Thoracic aorta (tissue), 2 donors: ENCODE results near the gene OR1J2. TPM values are rescaled to one million over a fixed set of nuclear protein-coding genes. Genes with fewer than 3 reads are reported as not detected.

Source experiments
- ATAC-seq: fragments of 150-250 bp; one replicate; pipeline ENCODE4 v1.8.0; 2017; ENCODE audit warnings: low read depth; ENCODE audit not compliant: insufficient number of reproducible peaks, low FRiP score
- DNase-seq: peaks from one replicate; pipeline ENCODE4 v3.0.0-alpha.2; 2020; ENCODE audit warnings: low spot score
- H3K27ac ChIP-seq, 2 donors: fragments of 200-600 bp; sonication (generic); 1 replicate in 1 of 2; 2 replicates in 1 of 2; pipeline ENCODE4 v1.5.1; 2016; ENCODE audit warnings: mild to moderate bottlenecking in 2 of 2, moderate library complexity in 2 of 2
- H3K27me3 ChIP-seq: fragments of 200-600 bp; sonication (generic); replicated peaks from 2 replicates; pipeline ENCODE4 v1.6.0; 2016; ENCODE audit warnings: mild to moderate bottlenecking; ENCODE audit not compliant: insufficient read depth
- H3K36me3 ChIP-seq: fragments of 200-600 bp; sonication (generic); one replicate; pipeline ENCODE4 v1.5.1; 2016
- H3K4me1 ChIP-seq, 2 donors: fragments of 200-600 bp; sonication (generic); 1 replicate in 1 of 2; 2 replicates in 1 of 2; pipeline versions ENCODE4 v1.5.1 to v1.6.0; 2016; ENCODE audit warnings: low read depth in 2 of 2, mild to moderate bottlenecking in 1 of 2; ENCODE audit not compliant: control insufficient read depth in 1 of 2
- H3K4me3 ChIP-seq: fragments of 200-600 bp; sonication (generic); 2 replicates; pipeline ENCODE4 v1.5.1; 2016; ENCODE audit warnings: mild to moderate bottlenecking
- H3K9me3 ChIP-seq: fragments of 200-600 bp; sonication (generic); 2 replicates; pipeline ENCODE4 v1.5.1; 2016
- total RNA-seq, 2 donors: library from RNA; depleted of rRNA; stranded (reverse); fragments of >200 nt; gene quantifications; one replicate each; pipeline versions ENCODE4 v1.1.0 to v1.2.3, GENCODE V29; 2016
- TF ChIP-seq, protein P1 (sequence below): fragments of 200-600 bp; sonication (generic); IDR thresholded peaks from one replicate; pipeline ENCODE4 v1.5.1; 2019; ENCODE audit warnings: antibody characterized with exemption

The OR1J2 gene
- total RNA-seq, 2 donors from 2014 or later = 3.2 TPM; not detected in 1

DNA sequence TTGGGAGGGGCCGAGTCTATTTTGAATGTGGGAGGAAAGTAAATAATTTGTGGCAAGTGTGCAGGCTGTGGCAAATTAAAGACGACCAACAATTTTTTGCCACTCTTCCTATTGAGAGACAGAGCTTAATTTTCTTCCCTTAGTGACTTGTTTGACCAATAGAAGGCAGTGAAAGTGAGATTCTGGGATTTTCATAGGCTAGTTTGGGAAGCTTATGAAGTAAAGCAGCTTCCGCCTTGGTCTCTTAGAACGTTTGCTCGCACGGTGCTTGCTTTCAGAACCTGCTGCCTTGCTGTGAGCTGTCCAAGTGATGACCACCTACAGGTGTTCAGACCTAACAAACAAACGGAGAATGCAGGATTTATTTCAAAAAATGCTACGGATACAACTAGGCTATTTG is 35.6 kb downstream of the OR1J2 start:
- Histone ChIP-seq H3K4me1 (no peaks in the 10 kb centered on the region), H3K4me3 (no peak overlapping the region), H3K36me3 (no peaks in the 10 kb centered on the region), H3K27me3 (no peaks in the 10 kb centered on the region), H3K27ac (no peak overlapping the region), H3K9me3 (no peaks in the 10 kb centered on the region)
- no peak for DNase-seq
- ATAC-seq = no peak
- TF ChIP-seq, protein P1, sequence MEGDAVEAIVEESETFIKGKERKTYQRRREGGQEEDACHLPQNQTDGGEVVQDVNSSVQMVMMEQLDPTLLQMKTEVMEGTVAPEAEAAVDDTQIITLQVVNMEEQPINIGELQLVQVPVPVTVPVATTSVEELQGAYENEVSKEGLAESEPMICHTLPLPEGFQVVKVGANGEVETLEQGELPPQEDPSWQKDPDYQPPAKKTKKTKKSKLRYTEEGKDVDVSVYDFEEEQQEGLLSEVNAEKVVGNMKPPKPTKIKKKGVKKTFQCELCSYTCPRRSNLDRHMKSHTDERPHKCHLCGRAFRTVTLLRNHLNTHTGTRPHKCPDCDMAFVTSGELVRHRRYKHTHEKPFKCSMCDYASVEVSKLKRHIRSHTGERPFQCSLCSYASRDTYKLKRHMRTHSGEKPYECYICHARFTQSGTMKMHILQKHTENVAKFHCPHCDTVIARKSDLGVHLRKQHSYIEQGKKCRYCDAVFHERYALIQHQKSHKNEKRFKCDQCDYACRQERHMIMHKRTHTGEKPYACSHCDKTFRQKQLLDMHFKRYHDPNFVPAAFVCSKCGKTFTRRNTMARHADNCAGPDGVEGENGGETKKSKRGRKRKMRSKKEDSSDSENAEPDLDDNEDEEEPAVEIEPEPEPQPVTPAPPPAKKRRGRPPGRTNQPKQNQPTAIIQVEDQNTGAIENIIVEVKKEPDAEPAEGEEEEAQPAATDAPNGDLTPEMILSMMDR = no peak

DNA sequence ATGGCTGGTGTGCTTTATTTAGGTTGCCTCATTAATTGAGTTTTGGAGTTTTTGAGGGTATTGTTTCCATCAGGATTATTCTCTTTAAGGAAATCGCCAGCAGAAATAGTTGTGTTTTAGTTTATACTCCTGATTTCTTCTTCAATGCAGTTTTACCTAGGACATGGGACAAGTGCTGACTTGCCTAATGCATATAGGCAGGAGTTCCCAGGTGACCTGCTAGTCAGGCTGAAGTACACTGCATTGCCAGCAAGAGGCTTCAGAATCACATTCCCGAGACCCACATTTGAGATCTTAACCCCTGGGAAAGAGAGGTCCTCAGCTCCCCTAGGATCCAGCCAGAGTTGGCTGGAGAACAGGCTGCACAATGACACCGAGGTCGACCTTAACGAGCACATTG is 40.8 kb downstream of the OR1J2 start:
- Histone ChIP-seq H3K4me3 (no peak overlapping the region), H3K9me3 (no peaks in the 10 kb centered on the region), H3K36me3 (no peaks in the 10 kb centered on the region), H3K4me1 (no peaks in the 10 kb centered on the region), H3K27me3 (no peaks in the 10 kb centered on the region), H3K27ac (no peak overlapping the region)
- DNase-seq (no peak), ATAC-seq (no peak)
- TF ChIP-seq, protein P1 = no peak

DNA sequence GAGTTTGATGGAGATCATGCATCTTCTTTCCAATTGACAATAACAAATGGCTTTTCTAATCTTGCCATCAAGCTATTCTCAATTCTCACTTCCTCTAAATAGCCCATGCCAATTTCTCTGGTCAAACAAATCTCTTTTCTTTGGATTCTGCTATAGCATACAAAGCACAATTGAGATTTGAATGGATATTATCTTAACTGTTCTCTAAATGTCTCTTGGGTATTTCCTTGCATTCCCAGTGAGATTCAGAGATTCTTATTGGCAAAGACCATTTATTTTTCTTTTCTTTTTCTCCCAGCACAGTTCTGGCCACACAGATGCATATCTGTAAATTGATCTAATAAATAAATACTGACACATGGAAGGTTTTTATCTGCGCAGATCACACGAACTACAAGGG is 42.2 kb downstream of the OR1J2 start, which contains the start of gene OR1N2:
Gene OR1N2 (plus strand): TSS at position 301 of the 400 bp plus-strand sequence. CDS start 100 bp downstream, outside the sequence.
- Histone ChIP-seq H3K27ac (no peak within 1 kb of the TSS), H3K9me3 (no peaks in the 10 kb centered on the region), H3K36me3 (no peaks in the 10 kb centered on the region), H3K27me3 (no peaks in the 10 kb centered on the region), H3K4me3 (no peak within 1 kb of the TSS), H3K4me1 (no peaks in the 10 kb centered on the region)
- TF ChIP-seq, protein P1 = no peak
- no peak for ATAC-seq
- DNase-seq = no peak

Other genes starting within 250 kb of the OR1J2 start
- 10 to 100 TPM in 1 of 2 donors, 1 to 10 TPM in 1; 7.3 to 10.5 TPM for gene RBM18, start 246.0 kb upstream of the OR1J2 start, total RNA-seq
- gene MRRF, start 245.9 kb upstream of the OR1J2 start, total RNA-seq = 10 to 100 TPM; 16.9 to 36.8 TPM
- 10 to 100 TPM; 10.8 to 13.8 TPM for gene PTGS1, start 139.8 kb upstream of the OR1J2 start, total RNA-seq
- not detected for gene OR1J1, start 32.9 kb upstream of the OR1J2 start, total RNA-seq
- not detected for gene OR1J4, start 8.3 kb downstream of the OR1J2 start, total RNA-seq
- gene OR1N1, start 16.5 kb downstream of the OR1J2 start, total RNA-seq = not detected
- gene OR1N2, start 42.3 kb downstream of the OR1J2 start, total RNA-seq = 1 to 10 TPM in 1 of 2 donors, not detected in 1; 1.1 TPM
- gene OR1L8, start 72.6 kb downstream of the OR1J2 start, total RNA-seq = not detected
- gene OR1Q1, start 103.9 kb downstream of the OR1J2 start, total RNA-seq = not detected
- gene OR1B1, start 146.8 kb downstream of the OR1J2 start, total RNA-seq = not detected
- not detected for gene OR1L1, start 150.9 kb downstream of the OR1J2 start, total RNA-seq
- gene OR1L3, start 164.3 kb downstream of the OR1J2 start, total RNA-seq = not detected
- gene OR1L4, start 213.2 kb downstream of the OR1J2 start, total RNA-seq = not detected
- gene OR1L6, start 231.5 kb downstream of the OR1J2 start, total RNA-seq = not detected